ENCODE measurements around the gene RNF126.
"Not testable (repeated sequence)": the region's sequence is repeated elsewhere in the genome, so short reads cannot be mapped to it uniquely, and the experiment has no call there.

The RNF126 gene

GRCh38 chr19:646779-647565, 16.0 kb downstream of the RNF126 start:
- DNase-seq (ENCODE audit: low spot score) = no peak

GRCh38 chr19:645912-646778, 16.9 kb downstream of the RNF126 start:
- no peak for DNase-seq (ENCODE audit: low spot score)

GRCh38 chr19:644789-645188, 18.2 kb downstream of the RNF126 start:
- no peak for DNase-seq (ENCODE audit: low spot score)

GRCh38 chr19:644363-644762, 18.7 kb downstream of the RNF126 start:
- DNase-seq (ENCODE audit: low spot score) = no peak

- DNase-seq (ENCODE audit: low spot score) = no peak
These were observed 19.3 kb downstream of the RNF126 start for GRCh38 chr19:643736-644135.

GRCh38 chr19:642767-643727, 20.0 kb downstream of the RNF126 start:
- no peak for DNase-seq (ENCODE audit: low spot score)

- no peak for DNase-seq (ENCODE audit: low spot score)
These were observed 21.3 kb downstream of the RNF126 start for GRCh38 chr19:641702-642101.

- DNase-seq (ENCODE audit: low spot score) = no peak
These were observed 22.3 kb downstream of the RNF126 start for GRCh38 chr19:640606-641189.

- DNase-seq (ENCODE audit: low spot score) = no peak
These were observed 22.9 kb downstream of the RNF126 start for GRCh38 chr19:640161-640558.

GRCh38 chr19:639253-640160, 23.5 kb downstream of the RNF126 start, which contains the start of gene FGF22:
Gene FGF22 (plus strand): TSS chr19:639879. CDS start chr19:639926, 47 bp downstream.
- DNase-seq (ENCODE audit: low spot score) = peak; percentile 99

GRCh38 chr19:638906-639252, 24.1 kb downstream of the RNF126 start:
- DNase-seq (ENCODE audit: low spot score) = no peak

- no peak for DNase-seq (ENCODE audit: low spot score)
These were observed 27.9 kb downstream of the RNF126 start for GRCh38 chr19:634975-635652.

- DNase-seq (ENCODE audit: low spot score) = no peak
These were observed 29.0 kb downstream of the RNF126 start for GRCh38 chr19:633786-634639.

GRCh38 chr19:633068-633785, 29.8 kb downstream of the RNF126 start, which contains the start of gene POLRMT:
Gene POLRMT (minus strand): TSS chr19:633537. CDS start chr19:633512, 25 bp downstream.
- peak; percentile 100 for DNase-seq (ENCODE audit: low spot score)

- DNase-seq (ENCODE audit: low spot score) = peak; percentile 64
These were observed 30.4 kb downstream of the RNF126 start for GRCh38 chr19:632579-633067.

GRCh38 chr19:629961-630714, 32.9 kb downstream of the RNF126 start:
- DNase-seq (ENCODE audit: low spot score) = no peak

- not testable (repeated sequence) for DNase-seq (ENCODE audit: low spot score)
These were observed 33.5 kb downstream of the RNF126 start for GRCh38 chr19:629515-629914.

Measured in AG20443 (cell line).